Measurements from ENCODE around the gene OTP.
"Not testable (repeated sequence)": the region's sequence is repeated elsewhere in the genome, so short reads cannot be mapped to it uniquely, and the experiment has no call there.

OTP gene

GRCh38 chr5:77590347-77590746 is 48.2 kb downstream of the OTP start:
- H3K4me3 ChIP-seq (ENCODE audit: low read length): peak overlapping the region; percentile 47
- H3K4me2 ChIP-seq (ENCODE audit: low read length): peak overlapping the region; percentile 77
- no peak overlapping the region for H3K9ac ChIP-seq (ENCODE audit: low read length)
- H3K9me3 ChIP-seq (ENCODE audit: insufficient read depth, low read length): peaks cover 5% of the 10 kb centered on the region; the same call in 1 of the 2 replicates
- no peak overlapping the region for H3K27ac ChIP-seq (ENCODE audit: low read length)
- no peaks in the 10 kb centered on the region for H3K27me3 ChIP-seq (ENCODE audit: low read depth, low read length)
- no peaks in the 10 kb centered on the region for H3K79me2 ChIP-seq (ENCODE audit: low read length)
- H2AFZ ChIP-seq (ENCODE audit: low read depth, low read length): no peak overlapping the region
- no peaks in the 10 kb centered on the region for H4K20me1 ChIP-seq (ENCODE audit: insufficient read depth, low read length)
- no peaks in the 10 kb centered on the region for H3K36me3 ChIP-seq (replicated peaks; ENCODE audit: low read depth, low read length)
- TF ChIP-seq CTCF (IDR thresholded peaks at IDR 0.05; ENCODE audit: low read depth, low read length) (no peak), EZH2phosphoT487 (IDR thresholded peaks at IDR 0.05; ENCODE audit: low read depth) (no peak)
- peaks cover 10% of the 10 kb centered on the region for H3K4me1 ChIP-seq (ENCODE audit: low read length)

GRCh38 chr5:77588175-77588574 is 50.3 kb downstream of the OTP start:
- peaks cover 10% of the 10 kb centered on the region for H3K4me1 ChIP-seq (ENCODE audit: low read length)
- no peak overlapping the region for H3K4me2 ChIP-seq (ENCODE audit: low read length)
- no peaks in the 10 kb centered on the region for H3K36me3 ChIP-seq (replicated peaks; ENCODE audit: low read depth, low read length)
- TF ChIP-seq EZH2phosphoT487 (IDR thresholded peaks at IDR 0.05; ENCODE audit: low read depth) (no peak), CTCF (IDR thresholded peaks at IDR 0.05; ENCODE audit: low read depth, low read length) (no peak)
- H2AFZ ChIP-seq (ENCODE audit: low read depth, low read length): no peak overlapping the region
- H4K20me1 ChIP-seq (ENCODE audit: insufficient read depth, low read length): no peaks in the 10 kb centered on the region
- H3K27ac ChIP-seq (ENCODE audit: low read length): no peak overlapping the region
- H3K27me3 ChIP-seq (ENCODE audit: low read depth, low read length): no peaks in the 10 kb centered on the region
- no peaks in the 10 kb centered on the region for H3K79me2 ChIP-seq (ENCODE audit: low read length)
- no peak overlapping the region for H3K9ac ChIP-seq (ENCODE audit: low read length)
- peaks cover 5% of the 10 kb centered on the region; the same call in 1 of the 2 replicates for H3K9me3 ChIP-seq (ENCODE audit: insufficient read depth, low read length)
- no peak overlapping the region for H3K4me3 ChIP-seq (ENCODE audit: low read length)

- no peak overlapping the region for H3K9ac ChIP-seq (ENCODE audit: low read length)
- no peak overlapping the region for H3K4me3 ChIP-seq (ENCODE audit: low read length)
- no peak for TF ChIP-seq EZH2phosphoT487 (IDR thresholded peaks at IDR 0.05; ENCODE audit: low read depth)
- TF ChIP-seq CTCF (IDR thresholded peaks at IDR 0.05; ENCODE audit: low read depth, low read length): no peak
- H3K79me2 ChIP-seq (ENCODE audit: low read length): no peaks in the 10 kb centered on the region
- no peaks in the 10 kb centered on the region for H3K36me3 ChIP-seq (replicated peaks; ENCODE audit: low read depth, low read length)
- no peak overlapping the region for H3K27ac ChIP-seq (ENCODE audit: low read length)
- H4K20me1 ChIP-seq (ENCODE audit: insufficient read depth, low read length): no peaks in the 10 kb centered on the region
- no peaks in the 10 kb centered on the region for H3K27me3 ChIP-seq (ENCODE audit: low read depth, low read length)
- H3K4me2 ChIP-seq (ENCODE audit: low read length): no peak overlapping the region
- no peak overlapping the region for H2AFZ ChIP-seq (ENCODE audit: low read depth, low read length)
- peaks cover 10% of the 10 kb centered on the region for H3K4me1 ChIP-seq (ENCODE audit: low read length)
- H3K9me3 ChIP-seq (ENCODE audit: insufficient read depth, low read length): no peaks in the 10 kb centered on the region
Observed at GRCh38 chr5:77586101-77586500, 52.4 kb downstream of the OTP start.

GRCh38 chr5:77582143-77582542 is 56.4 kb downstream of the OTP start:
- not testable (repeated sequence) for H3K79me2 ChIP-seq (ENCODE audit: low read length); H4K20me1 ChIP-seq (ENCODE audit: insufficient read depth, low read length); H3K27ac ChIP-seq (ENCODE audit: low read length); H3K27me3 ChIP-seq (ENCODE audit: low read depth, low read length); H3K4me2 ChIP-seq (ENCODE audit: low read length); H3K4me1 ChIP-seq (ENCODE audit: low read length); H3K4me3 ChIP-seq (ENCODE audit: low read length); H2AFZ ChIP-seq (ENCODE audit: low read depth, low read length); H3K9me3 ChIP-seq (ENCODE audit: insufficient read depth, low read length); H3K36me3 ChIP-seq (replicated peaks; ENCODE audit: low read depth, low read length); H3K9ac ChIP-seq (ENCODE audit: low read length)

Data from OCI-LY3 (cell line).